Measurements from ENCODE around the gene DEXI.

Gene DEXI

GRCh38 chr16:10942352-10943063, at the start of gene DEXI:
Gene DEXI, minus strand, starts transcription at chr16:10942468. Its CDS starts 463 bp downstream, at chr16:10942005.
- peak; percentile 92 for DNase-seq (ENCODE audit: extremely low read depth in 1 of 2, low read depth in 1 of 2)

- DNase-seq (ENCODE audit: extremely low read depth in 1 of 2, low read depth in 1 of 2): no peak
Observed at GRCh38 chr16:10990378-10990777, 48.1 kb upstream of the DEXI start.

- DNase-seq (ENCODE audit: extremely low read depth in 1 of 2, low read depth in 1 of 2): no peak
Observed at GRCh38 chr16:10989559-10989958, 47.3 kb upstream of the DEXI start.

- DNase-seq (ENCODE audit: extremely low read depth in 1 of 2, low read depth in 1 of 2): no peak
Observed at GRCh38 chr16:10988879-10989278, 46.6 kb upstream of the DEXI start.

GRCh38 chr16:10988164-10988803, 46.0 kb upstream of the DEXI start:
- DNase-seq (ENCODE audit: extremely low read depth in 1 of 2, low read depth in 1 of 2): peak; percentile 41 to 82

- DNase-seq (ENCODE audit: extremely low read depth in 1 of 2, low read depth in 1 of 2): no peak
Observed at GRCh38 chr16:10987361-10988163, 45.3 kb upstream of the DEXI start.

- DNase-seq (ENCODE audit: extremely low read depth in 1 of 2, low read depth in 1 of 2): no peak
Observed at GRCh38 chr16:10984509-10984908, 42.2 kb upstream of the DEXI start.

- DNase-seq (ENCODE audit: extremely low read depth in 1 of 2, low read depth in 1 of 2): no peak
Observed at GRCh38 chr16:10983159-10983558, 40.9 kb upstream of the DEXI start.

- DNase-seq (ENCODE audit: extremely low read depth in 1 of 2, low read depth in 1 of 2): no peak
Observed at GRCh38 chr16:10982465-10983150, 40.3 kb upstream of the DEXI start.

GRCh38 chr16:10981697-10982216, 39.5 kb upstream of the DEXI start:
- peak in 1 of 2 donors; percentile 62 for DNase-seq (ENCODE audit: extremely low read depth in 1 of 2, low read depth in 1 of 2)

- no peak for DNase-seq (ENCODE audit: extremely low read depth in 1 of 2, low read depth in 1 of 2)
Observed at GRCh38 chr16:10980813-10981212, 38.5 kb upstream of the DEXI start.

- no peak for DNase-seq (ENCODE audit: extremely low read depth in 1 of 2, low read depth in 1 of 2)
Observed at GRCh38 chr16:10979717-10980601, 37.7 kb upstream of the DEXI start.

- no peak for DNase-seq (ENCODE audit: extremely low read depth in 1 of 2, low read depth in 1 of 2)
Observed at GRCh38 chr16:10978871-10979446, 36.7 kb upstream of the DEXI start.

GRCh38 chr16:10978124-10978523, 35.9 kb upstream of the DEXI start:
- DNase-seq (ENCODE audit: extremely low read depth in 1 of 2, low read depth in 1 of 2): no peak

- DNase-seq (ENCODE audit: extremely low read depth in 1 of 2, low read depth in 1 of 2): no peak
Observed at GRCh38 chr16:10976634-10977033, 34.4 kb upstream of the DEXI start.

GRCh38 chr16:10972819-10973464, 30.7 kb upstream of the DEXI start:
- no peak for DNase-seq (ENCODE audit: extremely low read depth in 1 of 2, low read depth in 1 of 2)

GRCh38 chr16:10972108-10972818, 30.0 kb upstream of the DEXI start:
- DNase-seq (ENCODE audit: extremely low read depth in 1 of 2, low read depth in 1 of 2): no peak

GRCh38 chr16:10971560-10971961, 29.3 kb upstream of the DEXI start:
- DNase-seq (ENCODE audit: extremely low read depth in 1 of 2, low read depth in 1 of 2): no peak

Measured in stimulated activated CD8-positive, alpha-beta memory T cell treated with anti-CD3 and anti-CD28 coated beads, Interleukin-7, amount 100 ng/mL, for 48 hours (primary cell).